NCI-H2196 (cell line): ENCODE data around the gene STOML1.
"Not testable (repeated sequence)": the region's sequence is repeated elsewhere in the genome, so short reads cannot be mapped to it uniquely, and the experiment has no call there.

Experiments used
- DNase-seq: peaks from one replicate; lab custom pipeline; 2025; ENCODE audit not compliant: unreplicated experiment; lab: John Stamatoyannopoulos, UW

The STOML1 gene

GRCh38 chr15:73965094-73965757 is 26.9 kb downstream of the STOML1 start:
- no peak for DNase-seq

DNA sequence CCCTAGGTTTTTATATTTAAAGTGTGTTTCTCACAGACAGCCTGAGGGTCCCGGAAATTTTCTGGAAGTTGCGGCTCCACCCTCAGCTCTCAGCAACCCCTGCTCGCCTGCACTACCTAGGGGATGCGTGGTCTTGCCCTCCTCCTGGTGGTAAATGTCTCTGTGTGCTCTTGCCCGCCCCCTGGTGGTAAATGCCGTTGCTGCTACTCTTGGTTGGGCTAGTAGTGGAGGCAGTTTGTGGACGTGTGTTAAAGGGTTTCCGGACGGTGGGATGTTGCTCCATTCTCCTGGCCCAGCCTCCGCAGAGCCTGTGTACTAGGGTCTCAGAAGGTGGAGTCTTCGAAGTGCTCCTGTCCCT is 27.4 kb downstream of the STOML1 start:
- peak; percentile 39 for DNase-seq

- no peak for DNase-seq
These were observed 29.7 kb downstream of the STOML1 start for GRCh38 chr15:73962433-73962832.

- DNase-seq = not testable (repeated sequence)
These were observed 31.5 kb downstream of the STOML1 start for GRCh38 chr15:73960472-73961070.

DNA sequence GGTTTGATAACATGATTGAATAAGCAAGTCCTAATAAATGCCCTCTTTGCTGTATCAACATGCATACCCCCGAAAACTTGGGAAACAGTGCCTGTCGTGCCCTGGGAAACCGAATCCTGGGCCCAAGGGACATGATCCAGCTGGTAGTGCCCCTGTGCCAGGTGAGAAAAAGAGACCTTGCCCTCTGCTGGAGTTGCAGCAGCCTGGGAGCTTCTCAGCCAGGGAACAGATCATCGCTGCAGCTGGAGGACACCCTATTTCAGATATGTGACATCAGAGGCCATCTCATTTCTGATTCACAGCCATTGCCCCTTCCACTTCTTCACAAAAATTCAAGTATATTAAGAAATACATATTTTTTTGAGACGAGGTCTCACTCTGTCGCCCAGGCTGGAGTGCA is 32.3 kb downstream of the STOML1 start:
- DNase-seq = no peak

DNA sequence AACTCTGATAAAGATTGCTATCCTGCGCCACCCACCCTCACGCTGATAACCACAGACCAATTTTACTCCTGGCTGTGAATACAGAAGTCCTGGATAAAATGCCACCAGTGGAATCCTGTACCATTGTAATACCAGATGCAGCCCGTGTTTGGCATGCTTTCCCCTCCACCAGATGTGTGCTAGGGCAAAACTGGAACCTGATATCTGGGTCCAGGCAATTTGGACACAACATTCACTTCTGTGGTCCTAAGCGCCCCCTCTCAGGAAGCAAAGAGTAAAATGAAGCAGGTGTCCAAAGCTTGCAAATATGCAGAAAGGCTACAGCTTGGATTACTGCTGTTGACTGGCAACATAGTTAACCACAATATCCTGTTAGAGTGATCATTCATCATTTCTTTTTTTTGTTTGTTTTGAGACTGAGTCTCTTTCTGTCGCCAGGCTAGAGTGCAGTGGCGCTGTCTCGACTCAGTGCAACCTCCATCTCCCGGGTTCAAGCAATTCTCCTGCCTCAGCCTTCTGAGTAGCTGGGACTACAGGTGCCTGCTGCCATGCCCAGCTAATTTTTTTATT is 33.0 kb downstream of the STOML1 start:
- no peak for DNase-seq

DNA sequence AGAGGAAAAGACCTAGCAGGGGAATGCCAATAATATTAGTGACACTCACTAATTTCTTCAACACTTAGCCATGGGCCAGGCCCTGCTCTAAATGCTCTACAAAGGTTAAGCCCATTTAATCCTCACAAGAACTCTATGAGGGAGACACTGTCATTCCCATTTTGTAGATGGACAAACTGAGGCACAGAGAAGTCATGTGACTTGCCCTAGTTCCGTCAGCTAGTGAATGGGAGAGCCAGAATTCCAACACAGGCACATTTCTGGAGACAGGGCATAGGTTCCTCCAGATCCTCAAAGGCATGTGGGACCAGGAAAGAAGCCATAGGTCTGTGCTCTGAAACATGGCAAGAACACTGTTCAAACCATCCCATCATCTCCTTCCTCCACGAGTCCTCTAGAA is 34.3 kb downstream of the STOML1 start:
- DNase-seq = no peak

- DNase-seq = no peak
These were observed 34.8 kb downstream of the STOML1 start for GRCh38 chr15:73957276-73957675.

- DNase-seq = no peak
These were observed 35.4 kb downstream of the STOML1 start for GRCh38 chr15:73956743-73957135.

- no peak for DNase-seq
These were observed 36.0 kb downstream of the STOML1 start for GRCh38 chr15:73955861-73956742.

- DNase-seq = no peak
These were observed 36.8 kb downstream of the STOML1 start for GRCh38 chr15:73955326-73955725.

DNA sequence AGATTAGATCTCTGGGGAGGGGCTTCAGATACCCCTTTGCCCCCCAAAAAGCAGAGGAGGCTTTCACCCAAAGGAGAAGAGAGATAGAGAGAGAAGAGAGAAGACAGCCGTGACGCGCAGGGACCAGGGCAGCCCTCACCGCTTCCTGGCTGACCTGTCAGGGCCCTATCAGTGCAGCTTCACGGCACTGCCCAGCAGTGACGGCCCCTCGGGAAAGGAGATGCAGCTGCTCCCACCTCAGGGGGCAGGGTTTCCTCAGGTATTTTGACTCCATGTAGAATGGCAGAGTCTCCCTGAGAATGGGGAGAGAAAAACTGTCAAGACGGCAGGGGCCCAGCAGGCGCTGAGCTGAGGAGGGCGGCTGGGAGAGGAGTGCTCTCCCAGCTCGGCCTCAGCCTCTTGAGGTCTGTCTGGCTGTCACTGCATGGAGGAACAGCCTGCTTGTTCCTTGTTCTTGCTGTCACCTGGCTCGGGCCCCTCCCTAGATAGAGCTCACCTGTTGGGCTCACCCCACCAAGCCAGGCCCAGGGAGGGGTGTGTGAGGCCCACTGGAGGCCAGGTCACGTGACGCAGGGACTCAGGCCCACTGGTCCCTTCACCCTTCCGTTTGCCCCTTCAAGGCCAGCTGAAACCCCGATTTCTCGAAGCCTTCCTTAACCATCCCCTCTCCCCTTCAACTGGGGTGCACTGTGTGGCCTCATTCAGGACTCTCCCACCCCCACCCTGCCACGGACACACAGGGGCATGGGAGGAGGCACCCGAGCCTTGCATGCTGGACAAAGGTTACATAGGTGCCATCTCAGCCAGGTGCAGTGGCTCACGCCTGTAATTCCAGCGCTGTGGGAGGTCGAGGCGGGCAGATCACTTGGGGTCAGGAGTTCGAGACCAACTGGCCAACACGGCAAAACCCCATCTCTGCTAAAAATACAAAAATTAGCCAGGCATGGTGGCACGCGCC is 37.6 kb downstream of the STOML1 start:
- DNase-seq = no peak

DNA sequence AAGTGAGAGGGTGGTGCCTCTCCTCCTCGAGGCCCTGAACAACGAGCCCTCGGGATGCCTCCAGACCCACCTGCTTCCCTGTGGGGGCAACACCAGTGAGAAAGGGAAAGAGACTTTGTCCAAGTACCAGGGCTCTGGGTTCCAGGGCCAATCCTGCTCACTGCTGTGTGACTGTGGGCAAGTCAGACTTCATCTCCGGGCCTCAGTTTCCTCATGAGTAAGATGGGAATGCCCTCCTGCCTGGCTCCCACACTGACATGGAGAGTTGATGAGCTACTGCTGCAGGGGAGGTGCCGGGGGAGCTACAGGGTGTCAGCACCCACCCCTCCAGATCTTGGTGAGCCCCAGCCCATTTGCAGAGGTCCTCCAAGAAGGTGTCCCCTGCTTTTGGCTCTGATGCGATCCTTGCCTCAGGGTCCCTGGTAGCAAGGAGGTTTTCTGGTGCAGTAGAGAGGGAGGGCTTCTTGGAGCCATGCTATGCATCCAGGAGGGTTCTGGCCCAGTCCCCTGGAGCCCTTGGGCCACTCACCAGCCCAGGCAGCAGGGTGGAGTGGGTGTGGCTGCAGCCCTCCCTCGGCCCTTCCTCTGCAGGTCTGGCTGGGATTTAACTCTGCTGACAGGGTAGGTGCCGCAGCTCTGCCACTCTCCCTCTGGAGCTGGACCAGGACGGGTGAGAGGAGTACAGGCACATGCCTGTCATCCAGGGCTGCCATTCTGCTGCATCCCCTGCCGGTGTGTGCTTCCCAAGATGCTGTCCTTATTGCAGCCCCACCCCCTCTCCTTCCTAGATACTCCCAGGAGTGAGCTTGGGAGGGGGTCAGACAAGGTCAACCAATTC is 39.0 kb downstream of the STOML1 start:
- no peak for DNase-seq

DNA sequence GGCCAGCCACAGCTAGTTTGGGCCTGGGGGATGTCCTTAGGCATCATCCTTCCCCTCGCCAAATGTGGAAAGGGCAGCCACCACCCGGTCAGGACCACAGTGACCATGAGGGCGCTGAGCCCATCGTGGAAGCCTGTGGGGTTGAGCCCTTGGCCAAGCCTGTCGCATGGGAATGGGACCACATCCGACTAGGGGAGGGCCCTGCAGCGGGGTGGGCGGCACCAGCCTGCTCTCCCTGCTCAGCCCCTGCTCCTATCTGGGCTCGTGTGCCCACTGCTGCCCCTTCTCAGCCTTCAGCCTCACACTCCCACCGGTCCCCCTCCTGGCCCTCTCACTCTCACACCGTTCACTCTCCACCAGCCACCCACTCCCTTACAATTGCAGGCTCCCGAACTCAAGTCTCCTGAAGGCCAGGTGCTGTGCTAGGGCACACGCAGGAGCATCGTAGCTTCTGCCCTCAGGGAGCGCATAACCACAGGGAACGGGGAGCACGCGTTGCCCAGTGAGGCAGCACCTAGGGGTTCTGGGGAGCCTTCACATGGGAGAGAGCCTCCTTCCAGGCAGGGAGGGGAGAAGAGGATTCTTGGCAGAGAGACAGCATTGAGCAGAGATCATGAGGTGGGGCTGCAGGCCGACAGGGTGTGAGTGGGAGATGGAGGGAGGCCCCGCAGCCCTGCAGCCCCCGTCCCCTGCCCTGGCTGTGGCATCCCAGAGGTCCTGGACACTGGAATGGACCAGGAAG is 39.8 kb downstream of the STOML1 start:
- DNase-seq = no peak

DNA sequence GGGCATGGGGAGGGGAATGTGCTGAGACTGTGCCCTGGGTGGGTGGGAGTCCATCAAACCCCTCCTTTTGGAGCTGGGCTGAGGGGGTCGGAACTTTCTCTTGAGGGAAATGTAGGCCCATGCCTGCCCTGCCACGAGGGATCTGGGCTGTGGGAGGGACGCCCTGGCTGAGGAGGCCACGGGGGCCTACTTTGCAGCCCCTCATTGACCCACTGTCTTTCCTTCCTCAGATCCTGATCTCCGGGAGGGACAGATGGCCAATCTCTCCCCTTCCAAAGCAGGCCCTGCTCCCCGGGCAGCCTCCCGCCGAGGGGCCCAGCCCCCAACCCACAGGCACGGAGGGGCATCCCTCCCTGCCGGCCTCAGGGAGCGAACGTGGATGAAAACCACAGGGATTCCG is 40.5 kb downstream of the STOML1 start:
- no peak for DNase-seq

GRCh38 chr15:73950831-73951561 is 41.1 kb downstream of the STOML1 start:
- DNase-seq = peak; percentile 15

GRCh38 chr15:73950479-73950830 is 41.6 kb downstream of the STOML1 start:
- no peak for DNase-seq

- no peak for DNase-seq
These were observed 42.6 kb downstream of the STOML1 start for GRCh38 chr15:73949496-73949895.

- DNase-seq = no peak
These were observed 43.1 kb downstream of the STOML1 start for GRCh38 chr15:73948982-73949381.
